ENCODE results near the gene YIPF5.
A peak's percentile ranks its signal among the peaks of the same experiment; 100 is the strongest.

Gene YIPF5

DNA sequence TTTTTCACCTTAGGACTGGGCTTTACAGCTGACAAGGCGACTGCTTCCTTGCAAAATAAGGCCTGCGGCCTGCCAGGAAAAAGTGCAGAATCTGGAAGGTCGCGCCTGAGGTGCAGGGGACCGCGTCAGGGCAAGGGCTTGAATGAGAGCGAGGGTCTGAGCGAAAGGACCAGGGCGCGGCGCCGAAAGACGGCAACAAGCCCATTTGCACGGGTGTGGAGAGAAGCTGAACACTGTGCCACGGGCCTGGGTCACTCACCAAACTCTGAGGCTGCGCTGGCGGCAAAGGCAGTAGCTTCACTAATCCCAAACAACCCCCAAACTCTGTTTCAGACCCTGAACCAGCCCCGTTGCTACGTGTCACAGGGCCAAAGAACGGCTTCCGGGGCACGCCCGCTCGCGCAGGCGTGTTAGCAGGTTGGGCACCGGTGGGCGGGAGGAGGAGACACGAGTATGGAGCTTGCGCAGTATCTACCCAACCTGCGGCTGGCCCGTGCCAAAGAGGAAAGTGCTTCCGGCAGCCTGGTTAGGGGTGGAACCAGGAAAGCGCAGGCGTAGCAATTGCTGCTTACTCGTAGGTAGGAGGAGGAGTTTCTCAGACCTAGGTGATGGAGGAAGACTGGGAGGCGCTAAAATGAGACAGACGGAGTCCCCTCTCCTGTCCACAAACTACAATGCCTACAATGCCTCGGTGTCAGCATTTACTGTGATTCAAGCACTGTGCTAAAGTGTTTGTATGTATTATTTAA lies at the start of gene YIPF5, which contains the start of gene KCTD16:
TSS of gene YIPF5 (minus strand) at position 384 of the 749 bp plus-strand sequence. CDS start 704 bp downstream, outside the sequence.
TSS of gene KCTD16 (plus strand) at position 598 of the 749 bp plus-strand sequence.
- DNase-seq, result peak; percentile 97

DNA sequence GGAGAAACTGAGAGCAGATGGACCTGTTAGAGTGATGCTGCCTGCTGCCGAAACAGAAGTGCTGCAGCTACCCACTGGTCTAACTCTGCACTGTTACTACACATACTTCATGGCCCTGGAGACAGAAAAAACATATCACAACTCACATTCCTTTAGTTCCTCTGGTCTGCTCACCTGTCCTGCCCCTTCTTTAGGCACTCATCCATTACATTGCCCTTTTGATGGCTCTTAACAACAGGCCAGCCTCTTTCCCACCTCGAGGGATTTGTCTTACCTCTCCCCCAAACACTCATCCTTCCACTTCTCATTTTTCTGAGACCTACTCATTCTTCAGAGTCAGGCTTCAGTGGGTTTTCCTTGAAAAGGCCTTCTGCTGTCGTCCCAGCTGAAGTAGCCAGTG lies 49.4 kb upstream of the YIPF5 start:
- DNase-seq, result no peak

DNA sequence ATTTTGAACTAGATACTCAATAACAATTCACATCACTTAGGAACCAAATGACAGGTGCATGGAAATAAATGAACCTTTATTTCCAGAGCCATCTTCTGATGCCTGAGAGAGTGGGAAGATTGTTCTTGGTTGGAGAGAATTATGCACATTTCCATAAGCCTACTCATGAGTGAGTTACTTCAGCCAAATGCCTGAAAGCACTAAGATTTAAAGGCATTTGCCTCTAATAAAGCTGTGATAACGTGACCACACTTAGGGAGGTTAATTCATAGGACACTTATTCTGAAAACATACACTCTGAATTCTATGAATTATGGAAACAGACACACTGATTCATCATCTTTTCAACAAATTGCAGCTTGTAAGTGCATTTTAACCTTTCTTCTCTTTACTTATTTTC lies 40.2 kb upstream of the YIPF5 start:
- no peak for DNase-seq

DNA sequence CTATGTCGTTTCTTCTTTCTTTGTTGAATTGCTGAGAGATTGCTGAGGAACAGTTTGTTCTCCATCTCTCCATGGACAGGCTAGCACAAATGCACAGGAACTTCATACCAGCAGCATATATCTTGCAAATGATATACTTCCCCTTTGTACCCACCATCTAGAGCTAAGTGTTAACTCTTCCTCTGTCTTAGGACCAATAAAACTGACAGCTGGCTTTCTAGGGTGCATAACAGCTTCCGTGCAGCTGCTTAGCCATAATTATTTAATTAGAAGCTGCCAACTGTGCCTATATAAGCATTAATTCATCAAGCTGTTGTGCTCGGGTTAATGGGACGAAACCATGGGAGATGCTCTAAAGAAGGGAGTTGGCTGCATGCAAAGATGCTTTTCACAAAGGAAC lies 38.9 kb upstream of the YIPF5 start:
- no peak for DNase-seq

DNA sequence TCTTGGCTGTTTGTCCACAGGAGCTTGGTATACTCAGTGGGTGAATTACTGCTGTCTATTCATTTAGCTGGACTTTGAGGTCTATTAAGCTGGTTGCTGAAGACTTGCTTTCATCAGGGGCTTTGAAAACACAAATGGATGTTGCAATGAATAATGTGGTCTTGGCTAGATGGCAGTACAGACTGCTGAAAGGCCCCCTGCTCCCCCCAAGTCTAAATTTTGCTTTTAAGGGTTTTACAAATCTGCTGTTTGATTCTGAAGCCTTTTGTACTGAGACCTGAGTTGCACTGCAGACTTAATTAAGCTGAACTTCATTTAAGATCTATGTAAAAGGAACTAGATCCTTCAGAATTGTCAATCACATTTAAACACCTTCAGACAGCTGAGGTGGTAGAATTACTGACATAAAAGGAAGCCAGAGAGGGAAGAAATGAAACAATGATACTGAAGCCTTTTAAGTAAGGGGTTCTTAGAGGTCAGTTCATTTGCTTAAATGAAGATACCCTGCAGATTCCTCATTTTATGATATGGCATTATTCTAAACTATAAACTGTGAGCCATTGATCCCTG lies 37.5 kb upstream of the YIPF5 start:
- no peak for DNase-seq

DNA sequence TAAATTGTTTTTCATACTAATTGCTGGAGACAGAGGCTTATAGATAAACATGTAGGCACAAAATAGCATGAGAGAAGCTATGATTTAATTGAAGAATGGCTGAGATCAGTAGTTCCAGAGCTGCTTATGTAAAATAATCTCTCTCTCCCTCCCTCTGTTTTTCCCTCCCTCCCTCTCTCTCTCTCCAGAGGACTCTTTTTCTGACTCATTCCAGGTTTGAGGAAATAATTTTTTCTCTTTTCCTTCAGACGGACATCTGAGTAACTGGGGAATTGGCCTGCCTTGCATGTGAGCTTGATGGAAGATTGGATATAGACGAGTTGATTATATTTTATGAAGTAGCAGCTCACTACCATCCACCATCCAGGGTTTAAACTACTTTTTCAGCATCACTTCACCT lies 35.7 kb upstream of the YIPF5 start:
- no peak for DNase-seq

DNA sequence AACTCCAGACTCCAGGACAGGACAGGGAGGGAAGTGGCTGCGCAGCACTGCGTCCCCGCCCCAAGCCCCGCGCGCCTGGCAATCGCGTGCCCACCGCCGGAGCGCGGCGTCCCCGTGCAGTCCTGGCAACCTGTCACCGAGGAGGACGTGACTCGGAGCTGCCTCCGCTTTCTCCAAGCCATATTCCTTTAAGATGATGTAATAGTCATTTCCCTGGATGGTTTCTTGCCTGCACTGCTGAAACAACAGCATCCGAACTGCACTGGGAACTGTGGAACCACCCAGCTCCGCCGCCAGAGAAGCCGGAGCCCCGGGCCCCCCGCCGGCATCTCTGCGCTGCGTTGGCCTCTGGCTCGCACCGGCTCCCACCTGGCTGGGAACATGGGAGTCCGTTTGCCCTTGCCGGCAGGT lies 34.7 kb upstream of the YIPF5 start:
- no peak for DNase-seq

DNA sequence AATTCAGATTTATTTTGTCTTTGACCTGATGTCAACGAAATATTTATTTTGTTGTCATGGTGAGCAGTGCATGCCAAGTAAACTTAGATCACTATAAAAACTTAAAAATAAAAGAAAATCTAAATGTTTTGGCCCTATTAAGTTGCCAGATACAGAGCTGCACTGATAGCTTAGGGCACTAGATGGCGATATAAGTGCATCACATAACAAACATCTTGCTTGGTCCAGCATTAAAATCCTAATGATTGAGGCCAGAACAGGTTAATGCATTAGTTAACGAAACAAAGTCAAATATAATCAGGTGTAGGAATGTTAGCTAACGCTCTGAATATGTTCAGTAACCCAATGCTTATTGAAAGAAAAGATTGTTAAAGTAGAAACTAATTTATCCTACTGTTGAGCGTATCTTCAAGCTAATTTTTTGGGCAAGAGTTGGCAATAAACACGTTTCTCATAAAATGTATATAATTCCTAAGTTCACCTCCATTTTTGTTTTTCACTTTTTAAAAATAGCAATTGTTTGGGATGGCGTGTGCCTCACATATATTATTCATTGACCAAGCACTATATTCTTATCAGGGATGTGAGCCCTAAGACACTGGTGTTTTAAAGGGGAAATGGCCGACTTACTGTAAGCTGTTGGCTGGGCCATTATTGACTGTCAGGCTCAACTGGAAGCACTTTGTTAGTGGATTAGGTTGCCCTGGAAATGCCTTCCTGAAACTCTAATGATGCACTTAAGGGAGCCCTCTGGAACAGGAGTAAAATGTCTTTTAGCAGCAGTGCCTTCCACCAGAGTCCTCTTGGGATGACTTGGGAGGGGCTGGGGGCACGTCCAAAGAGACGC lies 33.5 kb upstream of the YIPF5 start:
- peak; percentile 36 for DNase-seq

DNA sequence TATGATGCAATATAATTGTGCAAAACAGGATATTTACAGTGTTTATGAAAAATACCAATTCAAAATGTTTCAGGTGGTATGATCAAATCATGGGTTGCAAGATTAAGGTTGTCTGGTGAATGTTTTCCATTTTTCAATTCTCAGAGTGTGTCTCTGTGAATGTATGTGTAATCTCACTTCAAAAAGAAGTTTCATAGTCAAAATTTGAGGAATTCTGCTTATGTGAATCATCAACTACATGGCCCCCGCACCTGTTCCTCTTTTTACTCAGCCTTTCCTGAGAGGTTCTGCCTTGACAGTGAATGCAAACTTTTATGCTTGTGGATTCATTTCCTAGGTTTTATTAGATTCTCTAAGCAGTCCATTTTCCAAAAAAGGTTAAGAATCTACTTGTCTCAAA lies 32.3 kb upstream of the YIPF5 start:
- no peak for DNase-seq

DNA sequence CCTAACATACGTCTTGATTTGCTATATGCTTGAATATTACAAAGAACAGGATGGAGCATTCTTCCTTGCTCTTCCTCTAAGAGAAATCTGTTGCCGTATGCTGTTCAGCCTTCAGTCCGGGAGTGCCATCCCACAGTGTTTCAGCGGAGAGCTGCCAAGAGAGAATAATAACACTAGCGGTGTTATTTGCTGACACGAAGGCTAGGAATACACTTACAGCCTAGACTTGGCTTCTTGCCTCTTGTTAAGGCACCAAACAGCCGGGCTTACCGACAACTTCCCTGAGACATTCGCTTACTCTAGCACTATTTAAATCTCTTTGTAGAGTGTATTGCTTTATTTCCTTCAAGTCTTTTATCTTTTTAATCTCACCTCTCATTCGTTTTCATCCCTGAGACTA lies 31.6 kb upstream of the YIPF5 start:
- DNase-seq, result no peak

DNA sequence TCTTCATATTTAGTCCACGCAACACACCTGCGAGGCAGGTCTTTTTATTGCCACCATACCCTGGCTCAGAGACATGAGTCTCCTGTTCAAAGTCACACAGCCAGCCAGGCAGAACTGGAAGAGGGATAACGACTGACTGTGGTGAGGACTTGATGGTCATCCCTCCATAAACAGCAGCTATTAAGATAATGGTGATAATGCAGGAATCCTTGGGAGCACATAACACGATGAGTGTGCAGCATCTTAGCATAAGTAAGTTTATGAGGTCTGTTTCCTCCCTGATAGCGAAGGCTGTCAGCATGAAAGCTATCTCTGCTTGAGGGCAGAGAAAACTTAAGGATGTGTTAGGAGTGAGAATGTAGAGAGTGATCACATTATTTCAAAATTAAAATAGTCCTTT lies 31.1 kb upstream of the YIPF5 start:
- DNase-seq, result no peak

DNA sequence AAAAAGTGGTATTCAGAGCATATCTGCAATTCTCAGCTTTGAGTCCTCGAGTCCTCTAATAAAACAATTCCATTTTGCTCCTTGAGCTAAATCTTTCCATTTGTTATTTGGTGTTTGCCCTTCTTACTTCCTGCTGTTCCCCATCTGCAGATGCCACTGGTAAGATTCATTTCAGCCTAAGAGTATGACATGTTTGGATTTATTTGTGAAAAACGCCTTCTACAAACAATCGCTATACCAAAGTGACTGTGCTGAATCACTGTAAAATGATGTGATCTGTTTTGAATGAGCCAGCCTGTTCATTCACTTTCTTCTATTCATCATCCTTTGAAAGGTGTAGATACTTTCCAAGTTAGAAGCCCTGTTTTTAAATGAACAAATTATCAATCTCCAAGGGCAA lies 27.9 kb upstream of the YIPF5 start:
- DNase-seq, result no peak

DNA sequence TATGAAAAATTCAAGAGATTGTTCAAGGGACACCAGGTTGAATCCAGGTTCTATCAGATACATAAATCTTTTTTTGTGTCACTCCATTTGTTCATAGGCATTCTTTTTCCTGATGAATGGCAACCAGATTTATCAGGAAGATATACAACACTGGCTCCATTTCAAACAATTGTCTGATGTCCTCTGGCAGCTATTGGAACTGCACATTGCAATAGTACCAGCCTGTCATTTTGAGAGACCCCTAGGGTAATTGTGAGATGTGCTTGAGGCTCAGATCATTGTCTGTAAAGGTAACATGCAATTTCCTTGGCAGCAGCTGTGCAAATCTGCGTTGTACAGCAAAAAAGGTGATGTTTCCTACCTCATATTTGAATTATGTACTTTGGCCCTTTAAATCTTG lies 26.2 kb upstream of the YIPF5 start:
- no peak for DNase-seq

DNA sequence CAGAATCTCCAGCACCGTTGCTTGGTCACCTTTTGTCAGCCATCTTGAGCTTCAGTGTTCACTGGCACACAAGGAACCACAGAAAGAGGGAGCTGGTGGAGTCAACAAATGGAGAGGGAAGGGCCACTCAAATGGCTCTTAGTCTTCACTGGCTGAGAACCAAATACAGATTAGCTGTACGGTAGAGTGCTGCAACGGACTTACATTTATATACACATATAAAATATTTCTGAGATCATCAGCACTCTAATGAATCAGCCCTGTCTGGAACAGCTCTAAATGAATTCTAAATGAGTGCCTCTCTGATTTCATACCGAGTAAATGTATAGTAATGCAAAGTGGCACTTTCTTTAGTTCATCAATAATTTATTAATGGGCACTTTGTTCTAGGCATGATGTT lies 25.0 kb upstream of the YIPF5 start:
- DNase-seq, result no peak

DNA sequence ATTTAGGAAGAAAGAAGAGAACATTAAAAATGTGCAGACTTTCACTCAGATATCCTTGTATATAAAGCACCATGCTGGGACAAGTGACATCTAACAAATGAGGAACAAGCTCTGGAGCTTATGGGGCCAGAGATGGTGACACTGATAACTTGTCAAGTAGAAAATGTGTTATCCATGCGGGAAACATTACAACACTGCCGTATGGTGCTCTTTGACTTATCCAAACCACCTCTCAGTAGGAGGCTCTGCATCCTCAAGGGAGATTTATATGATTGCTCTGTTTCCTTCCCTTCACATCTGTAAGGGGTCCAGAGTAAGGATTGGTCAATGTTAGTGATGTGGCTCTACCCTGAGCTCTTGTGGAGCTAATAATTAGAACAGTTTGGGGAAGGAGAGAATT lies 23.7 kb upstream of the YIPF5 start:
- no peak for DNase-seq

DNA sequence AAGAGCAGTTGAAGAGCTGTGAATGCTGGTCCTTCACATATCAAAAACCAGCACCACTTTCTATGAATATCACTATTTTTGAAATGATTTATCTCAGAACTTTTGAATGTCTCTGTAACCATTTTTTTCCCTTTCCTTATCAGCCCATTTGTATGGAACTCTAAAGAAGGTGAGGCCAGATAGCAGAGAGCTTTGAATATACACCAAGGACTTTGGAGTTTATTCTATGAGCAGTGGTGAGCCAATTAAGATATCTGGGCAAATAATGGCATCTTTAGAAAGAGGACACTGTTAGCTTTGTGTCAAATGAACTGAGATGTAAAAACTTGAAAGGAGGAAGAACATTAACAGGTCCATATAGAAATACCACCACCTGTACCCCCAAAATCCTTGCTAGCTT lies 22.2 kb upstream of the YIPF5 start:
- no peak for DNase-seq

DNA sequence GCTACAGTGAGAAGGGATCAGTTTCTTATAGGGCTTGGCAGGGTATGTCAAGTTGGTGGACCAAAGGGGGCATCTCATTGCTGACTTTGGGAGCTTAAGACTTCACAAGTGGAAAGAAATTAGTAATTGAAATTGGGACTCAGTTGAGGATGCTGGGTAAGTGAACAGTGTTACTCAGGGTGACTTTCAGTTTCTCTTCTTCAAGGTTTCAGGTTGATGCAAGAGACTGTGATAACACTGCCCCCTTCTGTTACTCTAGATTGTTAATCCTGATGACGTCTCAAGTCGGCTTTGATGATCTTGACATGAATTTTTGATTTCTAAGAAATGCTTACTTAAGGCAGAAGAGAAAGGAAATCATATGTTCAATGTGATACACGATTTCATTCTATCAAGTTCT lies 21.5 kb upstream of the YIPF5 start:
- peak; percentile 28 for DNase-seq

DNA sequence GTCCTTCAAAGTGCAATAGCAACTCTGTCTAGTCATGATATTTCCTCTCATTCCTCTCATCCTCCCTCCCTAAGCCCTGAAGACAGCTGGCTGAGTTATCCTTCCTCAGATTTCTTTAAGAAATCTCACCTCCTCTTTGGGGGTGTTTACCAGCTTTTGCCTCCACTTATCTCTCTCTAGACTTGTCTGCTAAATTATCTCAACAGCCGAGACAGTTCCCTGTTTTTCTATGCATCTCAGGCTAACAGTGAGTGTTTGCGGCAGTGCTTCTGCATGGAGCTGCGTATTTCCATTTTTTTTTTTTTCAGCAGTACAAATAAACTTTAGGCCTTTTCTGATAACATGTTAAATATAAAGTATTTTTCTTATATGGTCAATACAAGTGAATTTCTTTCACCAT lies 21.1 kb upstream of the YIPF5 start:
- DNase-seq, result no peak

DNA sequence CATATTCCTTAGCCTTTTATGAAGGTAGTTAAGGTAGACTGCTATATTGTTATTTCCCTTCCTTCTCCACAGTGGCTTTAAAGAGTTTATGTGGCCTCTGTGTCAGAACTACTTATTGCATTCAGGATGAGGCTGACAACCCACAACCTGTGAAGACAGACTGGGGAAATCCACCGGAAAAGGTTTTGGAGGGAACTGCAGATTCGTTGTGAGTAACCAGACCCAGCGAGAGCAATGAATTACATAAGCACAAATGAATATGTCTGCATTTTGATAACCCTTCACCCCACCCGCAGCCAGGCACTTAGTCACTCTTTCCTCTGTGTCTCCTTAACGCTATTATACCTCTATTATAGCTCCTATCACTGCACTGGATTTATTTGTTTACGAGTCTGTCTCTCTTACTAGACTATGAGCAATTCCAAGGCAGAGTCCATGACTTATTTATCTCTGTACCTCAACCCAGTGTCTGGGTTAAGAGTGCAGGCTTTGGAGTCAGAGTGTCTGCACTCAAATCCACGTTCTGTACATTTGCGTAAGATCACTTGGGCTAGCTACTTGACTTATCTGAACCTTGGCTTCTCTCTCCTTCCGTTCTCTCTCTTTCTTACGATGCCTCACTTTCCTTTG lies 19.5 kb upstream of the YIPF5 start:
- DNase-seq, result peak; percentile 67

DNA sequence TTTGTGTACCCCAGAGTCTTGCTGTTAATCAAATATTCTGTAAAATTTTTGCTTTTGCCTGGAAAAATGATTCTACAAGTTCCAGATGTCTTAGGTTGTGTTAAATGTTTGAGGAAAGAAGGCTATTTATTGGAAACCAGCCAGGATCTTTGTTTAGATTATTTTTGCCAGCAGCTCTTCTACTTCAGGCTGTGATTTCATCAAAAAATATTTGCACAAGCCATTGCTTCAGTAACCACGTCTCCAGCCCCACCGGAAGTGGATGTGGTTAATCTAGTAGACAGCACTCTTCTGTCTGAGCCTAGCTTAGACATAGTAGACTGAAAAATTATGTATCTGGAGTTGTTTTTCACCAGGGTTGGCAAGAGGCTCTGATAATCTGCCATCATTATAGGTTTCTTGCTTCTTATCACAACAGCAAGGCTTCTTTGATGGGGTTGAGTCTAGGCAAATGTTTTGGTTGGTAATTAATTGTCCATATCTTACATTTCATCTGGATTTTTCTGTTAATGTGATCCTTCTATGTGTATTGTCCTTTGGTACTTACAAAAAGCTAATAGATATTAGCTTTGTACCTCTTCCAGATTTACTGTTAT lies 17.3 kb upstream of the YIPF5 start:
- DNase-seq, result peak; percentile 70

DNA sequence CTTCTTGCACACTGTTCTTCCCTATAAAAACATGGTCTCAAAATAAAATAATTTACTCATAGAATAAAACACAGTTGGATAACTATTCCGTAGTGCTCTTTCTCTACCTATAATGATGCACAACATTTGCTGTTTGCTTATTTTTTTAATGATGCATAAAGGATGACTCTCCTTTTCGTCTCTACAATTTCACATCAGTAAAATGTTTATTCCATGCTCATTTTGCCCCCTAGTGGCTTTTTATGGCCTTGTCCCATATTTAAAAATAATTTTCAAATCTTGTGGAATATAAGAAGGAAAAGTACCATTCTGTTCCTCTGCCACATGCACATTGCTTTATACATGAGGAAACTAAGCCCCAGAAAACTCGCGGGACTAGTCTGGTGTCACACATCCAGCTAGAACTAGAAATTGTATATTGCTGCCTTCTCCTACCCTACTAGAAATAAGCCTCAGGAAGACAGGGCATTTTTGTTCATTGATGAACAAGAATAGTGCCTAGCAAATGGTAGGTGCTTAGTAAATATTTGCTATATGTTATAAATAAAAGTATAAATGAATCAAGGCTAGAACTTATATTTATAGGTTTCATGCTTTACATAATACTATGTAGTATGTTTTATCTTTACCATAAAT lies 12.9 kb upstream of the YIPF5 start:
- no peak for DNase-seq

DNA sequence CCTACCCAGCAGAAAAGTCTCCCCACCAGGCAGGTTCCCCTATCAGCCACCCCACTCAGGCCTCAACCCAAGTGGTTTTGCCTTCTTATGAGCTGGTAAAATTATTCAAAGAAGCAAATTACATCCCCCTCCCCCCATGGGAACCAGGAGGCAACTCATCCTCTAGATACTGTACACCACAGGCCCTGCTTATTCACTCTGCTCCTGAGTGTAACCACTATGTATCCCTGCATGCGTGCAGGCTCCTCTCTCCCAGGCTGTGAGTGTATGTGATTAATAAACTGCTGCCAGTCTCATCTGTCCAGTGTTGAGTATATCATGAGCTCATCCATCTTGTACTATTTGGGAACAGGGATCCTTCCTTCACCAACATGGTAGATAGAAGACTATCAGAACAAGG lies 8.8 kb upstream of the YIPF5 start:
- DNase-seq, result no peak

DNA sequence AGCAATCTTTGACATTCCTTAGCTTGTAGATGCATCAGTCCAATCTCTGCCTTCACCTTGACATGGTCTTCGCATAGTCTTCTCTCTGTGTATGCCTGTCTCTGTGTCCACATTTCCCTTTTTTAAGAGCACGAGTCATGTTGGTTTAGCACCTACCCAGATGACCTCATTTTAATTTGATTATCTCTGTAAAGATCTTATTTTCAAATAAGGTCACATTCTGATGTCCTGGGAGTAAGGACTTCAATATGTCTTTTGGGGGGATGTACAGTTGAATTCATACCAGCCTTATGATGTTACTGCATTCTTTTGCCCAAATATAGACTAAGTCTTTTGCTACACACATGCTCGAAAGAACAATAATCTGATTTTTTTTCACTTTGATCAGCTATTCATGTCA lies 7.1 kb upstream of the YIPF5 start:
- DNase-seq, result no peak

Measured in stimulated activated CD8-positive, alpha-beta memory T cell treated with anti-CD3 and anti-CD28 coated beads, Interleukin-4, amount 100 ng/mL, for 48 hours (primary cell).